ENCODE data around the gene FCHSD2. TPM values are rescaled to one million over a fixed set of nuclear protein-coding genes. Genes with fewer than 3 reads are reported as not detected.
A peak's percentile ranks its signal among the peaks of the same experiment; 100 is the strongest.

FCHSD2 gene
- total and polyA plus RNA-seq, 2 of the 8 experiments (the other 6 are each of a cell fraction or from before 2014, with no cell fraction given): 4.1 to 7.8 TPM

GRCh38 chr11:72789493-72790131 lies 352.5 kb downstream of the FCHSD2 start:
- no peak overlapping the region; the same call in 1 of the 2 replicates for H4K8ac ChIP-seq (ENCODE audit: extremely low read depth, insufficient read depth, low read length)
- POLR2A ChIA-PET (ENCODE audit: partially characterized antibody): interaction anchor here (1.1 to 1.4 kb wide), 3 partner anchors 9 to 23 kb away, joined by 3 to 4 read pairs (median 3); no protein-coding TSS in a partner anchor

More at GRCh38 chr11:72789493-72790131, 352.5 kb downstream of the FCHSD2 start:
- no peak overlapping the region for H3K9ac ChIP-seq (replicated peaks in 1 of 4; ENCODE audit: extremely low read depth in 1 of 4, low read depth in 3 of 4, low read length in 3 of 4)
- H3K56ac ChIP-seq (replicated peaks; ENCODE audit: insufficient read length, low read depth, low read length): no peak overlapping the region
- 0 out of 2 replicates have a peak, but pooled peaks cover 2% of the 10 kb centered on the region for H3K79me1 ChIP-seq (ENCODE audit: low read depth, low read length)
- no peaks in the 10 kb centered on the region for H4K20me1 ChIP-seq (replicated peaks in 1 of 2; ENCODE audit: control insufficient read depth in 1 of 2, insufficient read depth in 2 of 2, low read length in 2 of 2)
- H3K27me3 ChIP-seq (replicated peaks in 1 of 4; ENCODE audit: control insufficient read depth in 3 of 4, extremely low read depth in 1 of 4, insufficient read depth in 3 of 4, low read length in 3 of 4): no peaks in the 10 kb centered on the region
- H2BK15ac ChIP-seq (ENCODE audit: low read length): no peak overlapping the region
- H3K27ac ChIP-seq (ENCODE audit: low read depth, low read length): no peak overlapping the region
- H3K18ac ChIP-seq (ENCODE audit: extremely low read depth, low read length): no peak overlapping the region
- H2BK20ac ChIP-seq (ENCODE audit: low read length): no peak overlapping the region
- H3K4me2 ChIP-seq (ENCODE audit: insufficient read depth in 1 of 2, low read depth in 2 of 2, low read length in 2 of 2): no peak overlapping the region
- H3K14ac ChIP-seq (ENCODE audit: insufficient read length): no peak overlapping the region
- H3K79me2 ChIP-seq (ENCODE audit: control insufficient read depth in 1 of 2, insufficient read depth in 2 of 2, low read length in 2 of 2): no peaks in the 10 kb centered on the region
- no peak overlapping the region for H2BK120ac ChIP-seq (replicated peaks; ENCODE audit: low read depth, low read length)
- no peaks in the 10 kb centered on the region for H3K36me3 ChIP-seq (ENCODE audit: control insufficient read depth in 2 of 4, insufficient read depth in 4 of 4, low read length in 3 of 4)
- no peaks in the 10 kb centered on the region for H3K9me3 ChIP-seq (ENCODE audit: insufficient read depth in 2 of 2, low read depth in 1 of 2, low read length in 1 of 2)
- H4K5ac ChIP-seq (ENCODE audit: insufficient read length, low read depth, low read length): no peak overlapping the region
- H3K23ac ChIP-seq (ENCODE audit: insufficient read length): no peak overlapping the region
- no peak overlapping the region for H4K91ac ChIP-seq (replicated peaks; ENCODE audit: insufficient read length, low read length)
- no peak overlapping the region for H2AK5ac ChIP-seq (ENCODE audit: low read depth, low read length)
- H2BK12ac ChIP-seq (ENCODE audit: low read depth, low read length): no peak overlapping the region
- H3K4me3 ChIP-seq (ENCODE audit: extremely low read depth in 1 of 4, insufficient read depth in 2 of 4, low read depth in 3 of 4, low read length in 4 of 4): no peak overlapping the region
- H3K4me1 ChIP-seq (replicated peaks in 1 of 4; ENCODE audit: control insufficient read depth in 3 of 4, insufficient read depth in 4 of 4, low read length in 3 of 4): peaks cover 3 to 5% (median 4%) of the 10 kb centered on the region in 4 experiments; a peak in 6 of 7 replicates
- no peak overlapping the region for H3K4ac ChIP-seq (replicated peaks; ENCODE audit: insufficient read length, low read depth, low read length)
- CTCF ChIA-PET (ENCODE audit: partially characterized antibody): interaction anchor here (0.6 to 2.7 kb wide), 13 partner anchors 14 to 396 kb away, joined by 3 to 13 read pairs (median 4); no protein-coding TSS in a partner anchor
- no peak for TF ChIP-seq BCL11A (IDR thresholded peaks at IDR 0.05; ENCODE audit: low read depth in 2 of 2, low read length in 2 of 2)
- no peak for TF ChIP-seq CHD2 (IDR thresholded peaks at IDR 0.05; ENCODE audit: low read length)
- no peak for TF ChIP-seq CBX5 (IDR thresholded peaks at IDR 0.05; ENCODE audit: low read depth, low read length)
- no peak for TF ChIP-seq CBX8 (IDR thresholded peaks at IDR 0.05; ENCODE audit: borderline replicate concordance, low read depth, low read length)
- TF ChIP-seq GTF2F1 (IDR thresholded peaks at IDR 0.05; ENCODE audit: borderline replicate concordance, low read depth, low read length): no peak
- no peak overlapping the region for H2AFZ ChIP-seq (ENCODE audit: low read length)
- H3K23me2 ChIP-seq (ENCODE audit: low read depth, low read length): no peaks in the 10 kb centered on the region
- FAIRE-seq (no peak), DNase-seq (ENCODE audit: low read depth in 1 of 2, low spot score in 2 of 2) (no peak)
- 84% methylated on average over 10 of the region's 10 CpGs; no CpG with 5 or more reads in 1 of the 2 experiments for WGBS, 2 experiments (ENCODE audit: extremely low coverage in 1 of 2, insufficient coverage in 1 of 2, insufficient read length in 1 of 2, insufficient replicate concordance in 2 of 2, low coverage in 1 of 2, low lambda C conversion rate in 2 of 2, missing lambda C conversion rate in 1 of 2)
- peak overlapping the region; percentile 44; the same call in 1 of the 2 replicates for H2BK5ac ChIP-seq (ENCODE audit: low read depth, low read length)
